ENCODE measurements around the gene NAT16. TPM values are rescaled to one million over a fixed set of nuclear protein-coding genes. Genes with fewer than 3 reads are reported as not detected.
A peak's percentile ranks its signal among the peaks of the same experiment; 100 is the strongest.

NAT16 gene
- total and polyA plus RNA-seq, 2 of the 8 experiments (the other 6 are each of a cell fraction or from before 2014, with no cell fraction given) = 0.26 to 0.84 TPM

GRCh38 chr7:101125989-101126650 lies 54.0 kb downstream of the NAT16 start:
- H3K4ac ChIP-seq (replicated peaks; ENCODE audit: insufficient read length, low read depth, low read length) = peak overlapping the region; percentile 36
- TF ChIP-seq MAX (IDR thresholded peaks at IDR 0.05) (0 out of 2 replicates have a peak, but pooled peaks have one; percentile 9), SAP30 (IDR thresholded peaks at IDR 0.05; ENCODE audit: insufficient read depth, insufficient replicate concordance, low read length) (no peak), SUZ12 (IDR thresholded peaks at IDR 0.05; ENCODE audit: low read length) (no peak)
- H3K56ac ChIP-seq (replicated peaks; ENCODE audit: insufficient read length, low read depth, low read length) = no peak overlapping the region
- H4K8ac ChIP-seq (ENCODE audit: extremely low read depth, insufficient read depth, low read length) = no peak overlapping the region
- POLR2A ChIA-PET (ENCODE audit: partially characterized antibody) = interaction anchor here (0.6 to 3.2 kb wide), 7 partner anchors 9 to 236 kb away, joined by 3 to 15 read pairs (median 3); no protein-coding TSS in a partner anchor
- FAIRE-seq (no peak), DNase-seq (ENCODE audit: low read depth in 1 of 2, low spot score in 2 of 2) (no peak)
- no peak overlapping the region for H3K23ac ChIP-seq (ENCODE audit: insufficient read length)
- no peaks in the 10 kb centered on the region for H4K20me1 ChIP-seq (replicated peaks in 1 of 2; ENCODE audit: control insufficient read depth in 1 of 2, insufficient read depth in 2 of 2, low read length in 2 of 2)
- H3K4me3 ChIP-seq (ENCODE audit: extremely low read depth in 1 of 4, insufficient read depth in 2 of 4, low read depth in 3 of 4, low read length in 4 of 4) = no peak overlapping the region
- H3K27me3 ChIP-seq (replicated peaks in 1 of 4; ENCODE audit: control insufficient read depth in 3 of 4, extremely low read depth in 1 of 4, insufficient read depth in 3 of 4, low read length in 3 of 4) = no peaks in the 10 kb centered on the region; a peak in 1 of 7 replicates
- peak overlapping the region; percentile 18 for H2BK120ac ChIP-seq (replicated peaks; ENCODE audit: low read depth, low read length)
- no peaks in the 10 kb centered on the region for H3K79me1 ChIP-seq (ENCODE audit: low read depth, low read length)
- peaks cover 0 to 4% of the 10 kb centered on the region in 2 experiments; a peak in 1 of 4 replicates for H3K9me3 ChIP-seq (ENCODE audit: insufficient read depth in 2 of 2, low read depth in 1 of 2, low read length in 1 of 2)
- H3K4me1 ChIP-seq (replicated peaks in 1 of 4; ENCODE audit: control insufficient read depth in 3 of 4, insufficient read depth in 4 of 4, low read length in 3 of 4) = peaks cover 11 to 19% (median 12%) of the 10 kb centered on the region in 4 experiments
- H2AFZ ChIP-seq (ENCODE audit: low read length) = no peak overlapping the region; the same call in 1 of the 2 replicates
- peak overlapping the region; percentile 97; the same call in 1 of the 2 replicates for H2BK12ac ChIP-seq (ENCODE audit: low read depth, low read length)
- peak overlapping the region; percentile 10; the same call in 1 of the 2 replicates for H2BK5ac ChIP-seq (ENCODE audit: low read depth, low read length)
- CTCF ChIA-PET (ENCODE audit: partially characterized antibody) = interaction anchor here (0.6 to 8.3 kb wide), 14 partner anchors 9 to 159 kb away, joined by 3 to 80 read pairs (median 4); no protein-coding TSS in a partner anchor
- peak overlapping the region; percentile 67 for H4K91ac ChIP-seq (replicated peaks; ENCODE audit: insufficient read length, low read length)
- no peak overlapping the region for H3K27ac ChIP-seq (ENCODE audit: low read depth, low read length)
- H3K18ac ChIP-seq (ENCODE audit: extremely low read depth, low read length) = peak overlapping the region; percentile 25; the same call in 1 of the 2 replicates
- H2AK5ac ChIP-seq (ENCODE audit: low read depth, low read length) = no peak overlapping the region
- no peak overlapping the region for H4K5ac ChIP-seq (ENCODE audit: insufficient read length, low read depth, low read length)
- H3K4me2 ChIP-seq (ENCODE audit: insufficient read depth in 1 of 2, low read depth in 2 of 2, low read length in 2 of 2) = peak overlapping the region; percentile 57 to 70; a peak in 3 of 4 replicates
- no peak overlapping the region for H3K9ac ChIP-seq (replicated peaks in 1 of 4; ENCODE audit: extremely low read depth in 1 of 4, low read depth in 3 of 4, low read length in 3 of 4)
- H3K36me3 ChIP-seq (ENCODE audit: control insufficient read depth in 2 of 4, insufficient read depth in 4 of 4, low read length in 3 of 4) = no peaks in the 10 kb centered on the region
- 86% methylated on average over 15 of the region's 15 CpGs; no CpG with 5 or more reads in 1 of the 2 experiments for WGBS, 2 experiments (ENCODE audit: extremely low coverage in 1 of 2, insufficient coverage in 1 of 2, insufficient read length in 1 of 2, insufficient replicate concordance in 2 of 2, low coverage in 1 of 2, low lambda C conversion rate in 2 of 2, missing lambda C conversion rate in 1 of 2)
- no peaks in the 10 kb centered on the region; the same call in 1 of the 2 replicates for H3K23me2 ChIP-seq (ENCODE audit: low read depth, low read length)
- no peaks in the 10 kb centered on the region for H3K79me2 ChIP-seq (ENCODE audit: control insufficient read depth in 1 of 2, insufficient read depth in 2 of 2, low read length in 2 of 2)
- no peak overlapping the region for H3K14ac ChIP-seq (ENCODE audit: insufficient read length)
- H2BK20ac ChIP-seq (ENCODE audit: low read length) = peak overlapping the region; percentile 88; the same call in 1 of the 2 replicates
- H2BK15ac ChIP-seq (ENCODE audit: low read length) = no peak overlapping the region; the same call in 1 of the 2 replicates

Data from H1 (cell line).